Large intestine (tissue), 3 donors: ENCODE data around the gene ACOT6. TPM values are rescaled to one million over a fixed set of nuclear protein-coding genes. Genes with fewer than 3 reads are reported as not detected.

ENCODE experiments used
- DNase-seq, 2 donors: peaks; one replicate each; pipeline versions ENCODE4 v3.0.0 to v3.0.0-alpha.2; 2013
- H3K27ac ChIP-seq: one replicate; pipeline ENCODE4 v1.5.1; 2013; ENCODE audit warnings: low read length
- H3K27me3 ChIP-seq: 2 replicates; pipeline ENCODE4 v1.6.1; 2013; ENCODE audit warnings: low read length; ENCODE audit not compliant: control insufficient read depth, insufficient read depth
- H3K36me3 ChIP-seq: 2 replicates; pipeline ENCODE4 v1.6.1; 2013; ENCODE audit warnings: low read length; ENCODE audit not compliant: control insufficient read depth, insufficient read depth
- H3K4me1 ChIP-seq: one replicate; pipeline ENCODE4 v1.6.1; 2013; ENCODE audit warnings: low read length; ENCODE audit not compliant: control insufficient read depth, insufficient read depth
- H3K4me3 ChIP-seq: one replicate; pipeline ENCODE4 v1.5.1; 2013; ENCODE audit warnings: low read length
- H3K9me3 ChIP-seq: one replicate; pipeline ENCODE4 v1.6.1; 2013; ENCODE audit warnings: mild to moderate bottlenecking, low read depth, low read length, moderate library complexity; ENCODE audit not compliant: control insufficient read depth
- WGBS: methylation state at CpG from one replicate; pipeline ENCODE4 v1.1.5; 2013; ENCODE audit warnings: low lambda C conversion rate; ENCODE audit not compliant: insufficient coverage; 5-methylcytosine and 5-hydroxymethylcytosine counted together
- polyA plus RNA-seq: library from polyadenylated mRNA; unstranded; fragments of 120-200 nt; gene quantifications from one replicate; pipeline ENCODE4 v1.2.1, GENCODE V29; 2013

The ACOT6 gene
- polyA plus RNA-seq, 1 donor, result 0.04 TPM

DNA sequence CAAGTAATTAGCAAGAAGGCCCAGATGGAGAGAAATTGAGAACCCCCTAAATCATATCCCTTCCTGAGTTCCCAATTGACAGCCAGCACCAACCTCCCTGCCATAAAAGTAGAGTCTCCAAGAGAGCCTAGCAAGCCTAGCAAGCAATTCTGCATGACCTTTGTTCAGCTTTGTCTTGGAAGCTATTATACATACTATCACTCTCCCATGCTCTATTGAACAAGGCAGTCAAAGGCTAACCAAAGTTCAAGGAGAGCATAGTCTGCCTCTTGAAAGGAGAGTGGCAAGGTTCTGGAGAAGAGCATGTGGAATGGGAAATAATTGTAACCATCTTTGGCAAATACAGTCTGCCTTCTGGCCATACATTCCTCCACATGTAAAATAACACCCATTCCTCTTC lies 12.8 kb upstream of the ACOT6 start:
- H3K36me3 ChIP-seq, result no peaks in the 10 kb centered on the region
- H3K27me3 ChIP-seq, result no peaks in the 10 kb centered on the region
- DNase-seq, result peak; percentile 68 to 87
- peaks cover 13% of the 10 kb centered on the region for H3K4me1 ChIP-seq
- no peak overlapping the region for H3K27ac ChIP-seq
- H3K9me3 ChIP-seq, result no peaks in the 10 kb centered on the region
- no peak overlapping the region for H3K4me3 ChIP-seq

DNA sequence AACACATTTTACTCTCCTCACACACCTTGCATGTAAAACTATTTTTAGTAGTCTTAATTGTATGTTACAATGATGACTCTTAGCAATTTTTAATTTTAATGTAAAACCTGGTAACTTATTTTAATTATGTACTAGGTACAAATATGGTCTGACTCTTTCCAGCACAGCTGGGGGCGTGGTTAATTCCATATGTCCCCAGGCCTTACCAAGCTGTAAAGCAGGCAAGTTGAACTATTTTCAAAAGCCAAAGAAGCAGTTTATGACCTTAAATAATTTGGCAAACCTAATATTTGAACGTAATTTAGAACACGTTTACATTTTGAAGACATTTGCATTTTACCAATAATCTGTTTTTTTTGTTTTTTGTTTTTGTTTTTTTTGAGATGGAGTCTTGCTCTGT lies 9.3 kb upstream of the ACOT6 start:
- Histone ChIP-seq H3K9me3 (no peaks in the 10 kb centered on the region), H3K4me1 (peaks cover 13% of the 10 kb centered on the region), H3K36me3 (no peaks in the 10 kb centered on the region), H3K27ac (no peak overlapping the region), H3K4me3 (no peak overlapping the region), H3K27me3 (no peaks in the 10 kb centered on the region)
- no peak for DNase-seq
- WGBS, result 75% methylated on average over 2 of the region's 3 CpGs

DNA sequence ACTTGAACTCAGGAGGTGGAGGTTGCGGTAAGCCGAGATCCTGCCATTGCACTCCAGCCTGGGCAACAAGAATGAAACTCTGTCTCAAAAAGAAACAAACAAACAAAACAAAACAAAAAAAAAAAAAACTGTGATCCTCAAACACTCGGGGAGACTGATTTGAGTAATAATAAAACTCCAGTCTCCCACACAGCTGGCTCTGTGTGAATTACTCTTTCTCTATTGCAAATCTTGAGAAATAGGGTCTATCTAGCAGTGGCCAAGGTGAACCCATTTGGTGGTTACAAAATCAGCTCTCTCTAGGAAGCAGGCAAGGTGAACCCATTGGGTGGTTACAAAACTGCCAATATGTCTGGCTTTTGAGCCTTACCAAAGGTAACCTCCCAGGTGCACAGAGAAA lies 6.0 kb upstream of the ACOT6 start:
- Histone ChIP-seq H3K27ac (no peak overlapping the region), H3K36me3 (no peaks in the 10 kb centered on the region), H3K4me1 (no peaks in the 10 kb centered on the region), H3K9me3 (no peaks in the 10 kb centered on the region), H3K4me3 (no peak overlapping the region), H3K27me3 (no peaks in the 10 kb centered on the region)
- no CpG with 5 or more reads among the region's 3 CpGs for WGBS
- DNase-seq, result no peak

DNA sequence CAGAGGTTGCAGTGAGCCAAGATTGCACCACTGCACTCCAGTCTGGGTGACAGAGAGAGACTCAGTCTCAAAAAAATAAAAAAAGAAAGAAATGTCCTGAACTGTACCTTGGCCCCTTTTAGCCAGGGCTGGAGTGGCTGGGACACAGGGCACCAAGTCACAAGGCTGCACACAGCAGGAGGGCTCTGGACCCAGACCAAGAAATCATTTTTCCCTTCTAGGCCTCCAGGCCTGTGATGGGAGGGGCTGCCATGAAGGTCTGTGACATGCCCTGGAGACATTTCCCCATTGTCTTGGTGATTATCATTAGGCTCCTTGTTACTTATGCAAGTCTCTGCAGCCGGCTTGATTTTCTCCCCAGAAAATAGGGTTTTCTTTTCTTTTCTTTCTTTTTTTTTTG lies 5.1 kb upstream of the ACOT6 start:
- Histone ChIP-seq H3K36me3 (no peaks in the 10 kb centered on the region), H3K9me3 (no peaks in the 10 kb centered on the region), H3K27me3 (no peaks in the 10 kb centered on the region), H3K27ac (no peak overlapping the region), H3K4me3 (no peak overlapping the region), H3K4me1 (no peaks in the 10 kb centered on the region)
- no CpG with 5 or more reads among the region's 1 CpG for WGBS
- DNase-seq, result no peak

DNA sequence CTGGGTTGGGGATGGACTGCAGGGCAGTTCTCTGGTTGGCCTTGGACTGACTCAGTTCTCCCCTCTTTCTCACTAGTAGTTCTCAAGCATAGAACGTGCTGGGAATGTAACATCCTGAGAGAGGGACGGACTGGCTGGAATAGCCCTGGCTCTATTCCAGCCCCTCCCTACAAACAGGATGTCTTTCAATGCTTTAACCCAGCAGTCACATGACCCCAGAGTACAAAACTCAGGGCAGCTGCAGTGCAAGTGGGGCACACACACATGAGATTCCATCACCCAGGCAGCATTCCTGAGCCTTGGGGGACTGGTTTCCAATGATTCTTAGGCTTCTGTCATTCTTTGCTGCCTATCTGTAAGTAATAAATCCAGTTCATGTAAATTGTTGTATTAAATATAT lies 1.6 kb upstream of the ACOT6 start:
- Histone ChIP-seq H3K27ac (no peak overlapping the region), H3K27me3 (no peaks in the 10 kb centered on the region), H3K9me3 (no peaks in the 10 kb centered on the region), H3K36me3 (no peaks in the 10 kb centered on the region), H3K4me3 (no peak overlapping the region), H3K4me1 (no peaks in the 10 kb centered on the region)
- no peak for DNase-seq
- no CpG with 5 or more reads among the region's 2 CpGs for WGBS

DNA sequence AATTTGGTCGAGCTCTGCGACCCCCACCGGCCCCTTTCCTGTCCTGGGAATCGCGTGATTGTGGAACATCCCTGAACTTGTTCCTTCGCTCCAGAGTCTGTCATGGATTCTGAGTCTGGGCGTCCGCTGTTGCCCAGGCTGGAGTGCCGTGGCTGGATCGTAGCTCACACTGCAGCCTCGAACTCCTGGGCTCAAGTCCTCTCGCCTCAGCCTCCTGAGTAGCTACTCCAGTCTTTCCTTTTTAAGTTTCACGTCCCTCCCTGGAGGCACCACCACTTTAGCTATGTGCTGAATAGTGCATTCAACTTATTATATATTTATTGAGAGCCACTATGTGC lies 698 bp downstream of the ACOT6 start:
- WGBS, result 21% methylated on average over 2 of the region's 13 CpGs
- DNase-seq, result no peak
- H3K27me3 ChIP-seq, result no peaks in the 10 kb centered on the region
- peak overlapping the region; percentile 43 for H3K27ac ChIP-seq
- peak overlapping the region; percentile 55 for H3K4me3 ChIP-seq
- H3K4me1 ChIP-seq, result no peaks in the 10 kb centered on the region
- no peaks in the 10 kb centered on the region for H3K9me3 ChIP-seq
- H3K36me3 ChIP-seq, result no peaks in the 10 kb centered on the region

DNA sequence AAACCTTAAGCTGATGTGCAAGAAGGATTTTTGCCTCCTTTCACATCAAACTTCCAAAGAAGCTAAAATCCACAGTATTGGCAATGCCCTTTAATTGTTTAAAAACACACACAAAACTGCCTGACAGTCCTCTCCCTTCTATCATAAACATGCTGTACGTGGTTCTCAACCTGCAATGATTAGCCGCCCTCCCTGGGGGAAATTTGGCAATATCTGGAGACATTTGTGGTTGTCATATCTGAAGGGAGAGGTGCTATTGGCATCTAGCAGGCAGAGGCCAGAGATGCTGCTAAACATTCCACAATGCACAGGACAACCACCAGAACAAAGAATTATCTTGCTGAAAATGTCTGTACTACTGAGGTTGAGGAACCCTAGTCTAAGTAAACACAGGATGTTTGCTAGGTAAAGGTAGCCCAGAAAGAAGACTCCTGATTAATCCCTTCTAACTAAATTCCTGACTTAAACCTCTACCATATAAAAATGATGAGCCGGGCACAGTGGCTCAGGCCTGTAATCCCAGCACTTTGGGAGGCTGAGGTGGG lies 1.2 kb downstream of the ACOT6 start:
- no peak for DNase-seq
- no peaks in the 10 kb centered on the region for H3K4me1 ChIP-seq
- no peaks in the 10 kb centered on the region for H3K36me3 ChIP-seq
- H3K4me3 ChIP-seq, result peak overlapping the region; percentile 55
- H3K27ac ChIP-seq, result no peak overlapping the region
- H3K27me3 ChIP-seq, result no peaks in the 10 kb centered on the region
- no peaks in the 10 kb centered on the region for H3K9me3 ChIP-seq
- no CpG with 5 or more reads among the region's 3 CpGs for WGBS

DNA sequence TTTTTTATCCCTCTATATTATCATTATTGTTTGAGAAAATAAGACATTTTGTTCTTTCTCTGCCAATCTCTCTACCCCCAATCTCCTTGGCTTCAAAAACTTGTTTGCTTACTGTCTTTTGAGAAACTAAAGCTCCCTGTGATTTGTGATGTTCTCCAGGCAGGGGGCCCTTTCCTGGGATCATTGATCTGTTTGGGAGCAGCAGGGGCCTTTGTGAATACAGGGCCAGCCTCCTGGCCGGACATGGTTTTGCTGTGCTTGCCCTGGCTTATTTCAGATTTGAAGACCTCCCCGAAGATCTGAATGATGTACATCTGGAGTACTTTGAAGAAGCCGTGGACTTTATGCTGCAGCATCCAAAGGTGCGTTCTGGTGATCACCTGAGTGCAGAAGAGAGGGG lies 4.5 kb downstream of the ACOT6 start:
- H3K36me3 ChIP-seq, result no peaks in the 10 kb centered on the region
- no peak overlapping the region for H3K27ac ChIP-seq
- no CpG with 5 or more reads among the region's 4 CpGs for WGBS
- no peak overlapping the region for H3K4me3 ChIP-seq
- no peak for DNase-seq
- H3K27me3 ChIP-seq, result no peaks in the 10 kb centered on the region
- no peaks in the 10 kb centered on the region for H3K9me3 ChIP-seq
- no peaks in the 10 kb centered on the region for H3K4me1 ChIP-seq

DNA sequence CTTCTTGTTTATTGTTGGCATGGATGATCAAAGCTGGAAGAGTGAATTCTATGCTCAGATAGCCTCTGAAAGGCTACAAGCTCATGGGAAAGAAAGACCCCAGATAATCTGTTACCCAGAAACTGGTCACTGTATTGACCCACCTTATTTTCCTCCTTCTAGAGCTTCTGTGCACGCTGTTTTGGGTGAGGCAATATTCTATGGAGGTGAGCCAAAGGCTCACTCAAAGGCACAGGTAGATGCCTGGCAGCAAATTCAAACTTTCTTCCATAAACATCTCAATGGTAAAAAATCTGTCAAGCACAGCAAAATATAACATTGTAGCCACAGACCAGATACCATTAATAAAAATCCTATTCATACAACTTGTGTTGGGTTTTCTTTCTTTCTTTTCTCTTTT lies 7.2 kb downstream of the ACOT6 start:
- H3K27ac ChIP-seq, result no peak overlapping the region
- DNase-seq, result no peak
- no CpG with 5 or more reads among the region's 1 CpG for WGBS

DNA sequence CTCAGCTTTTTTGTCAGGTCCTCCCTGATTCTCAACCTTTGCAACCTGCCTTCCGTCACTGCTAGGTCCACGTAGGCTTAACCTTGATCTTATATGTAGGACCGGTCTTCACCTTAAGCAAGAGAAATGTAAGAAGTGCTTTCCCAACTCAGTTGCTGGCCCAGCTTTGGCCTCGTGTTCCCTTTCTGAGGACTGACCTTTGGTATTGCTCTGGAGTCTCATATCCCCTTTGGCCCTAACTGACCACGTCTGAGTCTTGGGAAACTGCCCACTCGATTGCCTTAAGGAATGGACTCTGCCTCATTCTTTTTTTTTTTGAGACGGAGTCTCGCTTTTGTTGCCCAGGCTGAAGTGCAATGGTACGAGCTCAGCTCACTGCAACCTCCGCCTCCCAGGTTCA lies 8.0 kb downstream of the ACOT6 start:
- no peaks in the 10 kb centered on the region for H3K4me1 ChIP-seq
- H3K4me3 ChIP-seq, result no peak overlapping the region
- peak; percentile 57 to 66 for DNase-seq
- no peak overlapping the region for H3K27ac ChIP-seq
- no peaks in the 10 kb centered on the region for H3K9me3 ChIP-seq
- H3K27me3 ChIP-seq, result no peaks in the 10 kb centered on the region
- H3K36me3 ChIP-seq, result no peaks in the 10 kb centered on the region
- WGBS, result no CpG with 5 or more reads among the region's 10 CpGs

More for the DNA sequence above, 7.2 kb downstream of the ACOT6 start:
- H3K36me3 ChIP-seq, result no peaks in the 10 kb centered on the region
- H3K4me1 ChIP-seq, result no peaks in the 10 kb centered on the region
- H3K4me3 ChIP-seq, result no peak overlapping the region
- H3K9me3 ChIP-seq, result no peaks in the 10 kb centered on the region
- H3K27me3 ChIP-seq, result no peaks in the 10 kb centered on the region

DNA sequence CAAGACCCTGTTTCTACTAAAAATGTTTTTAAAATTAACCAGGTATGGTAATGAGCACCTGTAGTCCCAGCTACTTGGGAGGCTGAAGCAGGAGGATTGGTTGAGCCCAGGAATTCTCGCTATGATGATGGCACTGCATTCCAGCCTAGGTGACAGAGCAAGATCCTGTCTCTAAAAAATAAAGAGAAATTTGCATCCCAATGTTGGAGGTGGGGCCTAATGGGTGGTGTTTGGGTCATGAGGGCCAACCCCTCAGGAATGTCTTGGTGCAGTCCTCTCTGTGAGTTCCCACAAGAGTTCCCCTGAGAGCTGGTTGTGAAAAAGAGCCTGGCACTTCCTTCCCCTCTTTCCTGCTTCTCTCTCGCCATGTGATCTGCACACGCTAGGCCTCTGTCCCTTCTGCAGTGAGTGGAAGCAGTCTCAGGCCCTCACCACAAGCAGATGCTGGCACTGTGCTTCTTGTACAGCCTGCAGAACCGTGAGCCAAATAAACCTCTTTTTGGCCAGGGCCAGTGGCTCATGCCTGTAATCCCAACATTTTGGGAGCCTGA lies 11.3 kb downstream of the ACOT6 start:
- H3K27ac ChIP-seq, result no peak overlapping the region
- no peak overlapping the region for H3K4me3 ChIP-seq
- no peaks in the 10 kb centered on the region for H3K9me3 ChIP-seq
- H3K36me3 ChIP-seq, result no peaks in the 10 kb centered on the region
- WGBS, result 100% methylated on average over 1 of the region's 4 CpGs
- DNase-seq, result no peak
- no peaks in the 10 kb centered on the region for H3K27me3 ChIP-seq
- H3K4me1 ChIP-seq, result no peaks in the 10 kb centered on the region
